HG03064 (cell line): ENCODE results near the gene CCM2L.

Source experiments
- ATAC-seq: cut with Tn5 transposase; IDR thresholded peaks from one replicate; pipeline ENCODE4 v1.9.1; 2021; ENCODE audit warnings: low read depth; ENCODE audit not compliant: unreplicated experiment

CCM2L gene

GRCh38 chr20:32010101-32010500 lies at the start of gene CCM2L:
TSS of gene CCM2L (plus strand) at chr20:32010438. CDS start at chr20:32010455, 17 bp downstream.
- no peak for ATAC-seq

- ATAC-seq: no peak
Observed at GRCh38 chr20:31962761-31963160, 47.5 kb upstream of the CCM2L start.

GRCh38 chr20:31963889-31964288 lies 46.3 kb upstream of the CCM2L start:
- no peak for ATAC-seq

GRCh38 chr20:31966991-31967655 lies 43.1 kb upstream of the CCM2L start:
- no peak for ATAC-seq

GRCh38 chr20:31967830-31968249 lies 42.4 kb upstream of the CCM2L start, which contains the start of gene XKR7:
TSS of gene XKR7 (plus strand) at chr20:31968151. CDS start at chr20:31968176, 25 bp downstream.
- ATAC-seq: no peak

- no peak for ATAC-seq
Observed at GRCh38 chr20:31968291-31969126, 41.7 kb upstream of the CCM2L start.

GRCh38 chr20:31969991-31970390 lies 40.2 kb upstream of the CCM2L start:
- ATAC-seq: no peak

GRCh38 chr20:31972471-31973021 lies 37.7 kb upstream of the CCM2L start:
- no peak for ATAC-seq

GRCh38 chr20:31974296-31974695 lies 35.9 kb upstream of the CCM2L start:
- ATAC-seq: no peak

- ATAC-seq: no peak
Observed at GRCh38 chr20:31974951-31975487, 35.2 kb upstream of the CCM2L start.

GRCh38 chr20:31975874-31976273 lies 34.4 kb upstream of the CCM2L start:
- no peak for ATAC-seq

GRCh38 chr20:31977080-31977479 lies 33.2 kb upstream of the CCM2L start:
- no peak for ATAC-seq

- ATAC-seq: no peak
Observed at GRCh38 chr20:31979713-31980426, 30.4 kb upstream of the CCM2L start.

- ATAC-seq: no peak
Observed at GRCh38 chr20:31981784-31982183, 28.5 kb upstream of the CCM2L start.

GRCh38 chr20:31984981-31985471 lies 25.2 kb upstream of the CCM2L start:
- ATAC-seq: no peak

- ATAC-seq: no peak
Observed at GRCh38 chr20:31987744-31988143, 22.5 kb upstream of the CCM2L start.

GRCh38 chr20:31988430-31989015 lies 21.7 kb upstream of the CCM2L start:
- ATAC-seq: no peak

GRCh38 chr20:31989030-31989645 lies 21.1 kb upstream of the CCM2L start:
- no peak for ATAC-seq

- no peak for ATAC-seq
Observed at GRCh38 chr20:31990641-31991338, 19.4 kb upstream of the CCM2L start.
